Kidney (tissue), 22 donors: ENCODE results near the gene SLC35G1. TPM values are rescaled to one million over a fixed set of nuclear protein-coding genes. Genes with fewer than 3 reads are reported as not detected.
A peak's percentile ranks its signal among the peaks of the same experiment; 100 is the strongest.

ENCODE experiments used
- DNase-seq, 5 donors: peaks; one replicate each; pipeline ENCODE4 v3.0.0-alpha.2; 2013 to 2020
- FAIRE-seq: peaks from 2 replicates; lab custom pipeline; 2012; peaks lifted over from hg19 to GRCh38; lab: Jason Lieb, UNC
- H3K27ac ChIP-seq, 2 donors: one replicate each; pipeline ENCODE4 v1.7.0; 2013; ENCODE audit warnings: low read depth in 2 of 2, low read length in 2 of 2, inconsistent platforms in 1 of 2
- H3K27me3 ChIP-seq: one replicate; pipeline ENCODE4 v1.7.1; 2013; ENCODE audit warnings: low read length, inconsistent platforms; ENCODE audit not compliant: control insufficient read depth, insufficient read depth
- H3K36me3 ChIP-seq, 3 donors: one replicate each; pipeline versions ENCODE4 v1.7.0 to v1.7.1; 2013; ENCODE audit warnings: low read length in 3 of 3, control low read depth in 1 of 3, inconsistent platforms in 1 of 3; ENCODE audit not compliant: insufficient read depth in 3 of 3, control insufficient read depth in 2 of 3
- H3K4me1 ChIP-seq, 3 donors: one replicate each; pipeline versions ENCODE4 v1.7.0 to v1.7.1; 2013; ENCODE audit warnings: low read length in 3 of 3, inconsistent platforms in 1 of 3, low read depth in 1 of 3; ENCODE audit not compliant: control insufficient read depth in 2 of 3, insufficient read depth in 2 of 3
- H3K4me3 ChIP-seq, 3 donors: one replicate each; pipeline versions ENCODE4 v1.7.0 to v1.8.1; 2013; ENCODE audit warnings: low read length in 3 of 3, control low read depth in 1 of 3, inconsistent platforms in 1 of 3
- H3K9ac ChIP-seq, 3 donors: one replicate each; pipeline versions ENCODE4 v1.7.0 to v1.7.1; 2013; ENCODE audit warnings: low read length in 3 of 3, control low read depth in 1 of 3, inconsistent platforms in 1 of 3
- H3K9me3 ChIP-seq, 3 donors: one replicate each; pipeline versions ENCODE4 v1.7.0 to v1.7.1; 2013; ENCODE audit warnings: low read length in 3 of 3, control low read depth in 1 of 3, inconsistent platforms in 1 of 3; ENCODE audit not compliant: control insufficient read depth in 2 of 3, insufficient read depth in 1 of 3
- CTCF ChIP-seq: IDR thresholded peaks from 3 replicates; pipeline ENCODE4 v1.5.1; 2012; ENCODE audit warnings: mild to moderate bottlenecking, moderate library complexity, borderline replicate concordance; ENCODE audit not compliant: insufficient read depth; ENCODE audit errors: extremely low read depth
- intact Hi-C: fragments of 100-400 bp; cut with DNase I; formaldehyde crosslinking; loops from one replicate; pipeline ENCODE4 v1.11.1; 2022
- long read RNA-seq, 10 donors: library from polyadenylated mRNA in 1 of 10; unstranded in 1 of 10; transcript quantifications; one replicate each; pipeline ENCODE4 v2.0.0 and lab custom pipeline, GENCODE V29; 2021 to 2026
- polyA plus RNA-seq: library from polyadenylated mRNA; stranded (reverse); fragments of 350-450 nt; fragmentation: Illumina TruSeq; extraction: RNeasy Lipid Tissue Mini Kit (QIAGEN cat#74804); gene quantifications from one replicate; pipeline ENCODE4 v1.2.3, GENCODE V29; 2014; ENCODE audit warnings: low read depth, low replicate concordance; ENCODE audit not compliant: insufficient read depth
- total RNA-seq: library from RNA; stranded (reverse); fragmentation: NEBNext Ultra II Directional; extraction: Animal tissue kit (Norgen Biotek cat#: 25700); gene quantifications from one replicate; pipeline ENCODE4 v1.2.1, GENCODE V29; 2021
- donor health status: control.
- donor health status: control.
- donor health status: control.
- donor health status: control.
- donor health status: control.
- donor health status: DM: yes; HTN: yes; CAD: no.
- donor health status: Normal renal cell carcinoma (clear cell type).

The SLC35G1 gene
- total RNA-seq (3.1 TPM), polyA plus RNA-seq (2.6 TPM)
- long read RNA-seq, donor 1, result 0 reads
- long read RNA-seq, donor 2, result 0 reads
- long read RNA-seq, donor 3, partial matches to known transcripts, result 0 of 3 reads
- long read RNA-seq, donor 3, other reads (novel, unspliced or antisense), result 0 of 3 reads
- long read RNA-seq, donor 4, partial matches to known transcripts, result 0 of 3 reads
- long read RNA-seq, donor 4, other reads (novel, unspliced or antisense), result 0 of 3 reads
- long read RNA-seq, donor 5, result 0 reads
- long read RNA-seq, donor 6, partial matches to known transcripts, result 0 of 2 reads
- long read RNA-seq, donor 6, other reads (novel, unspliced or antisense), result 0 of 2 reads
- long read RNA-seq, donor 7, partial matches to known transcripts, result 0 of 1 reads
- long read RNA-seq, donor 7, other reads (novel, unspliced or antisense), result 0 of 1 reads
- long read RNA-seq, donor 8, result 0 reads
- long read RNA-seq, donor 9, result 0 reads
- long read RNA-seq, donor 10, partial matches to known transcripts, result 0 of 3 reads
- long read RNA-seq, donor 10, other reads (novel, unspliced or antisense), result 0 of 3 reads

GRCh38 chr10:93893646-93894515, at the start of gene SLC35G1:
Gene SLC35G1, plus strand, starts transcription at chr10:93893978. Its CDS starts 56 bp downstream, at chr10:93894034.
- Histone ChIP-seq H3K36me3 (no peaks in the 10 kb centered on the region), H3K9me3 (no peaks in the 10 kb centered on the region), H3K4me1 (no peaks in the 10 kb centered on the region), H3K9ac (peak within 1 kb of the TSS; percentile 41 to 55 (median 44)), H3K27ac (no peak within 1 kb of the TSS), H3K27me3 (no peaks in the 10 kb centered on the region), H3K4me3 (peak within 1 kb of the TSS; percentile 55 to 72 (median 65))
- intact Hi-C loops, result no loop called here
- no peak for FAIRE-seq
- TF ChIP-seq CTCF, result no peak
- peak; percentile 79 to 87 (median 84) for DNase-seq

GRCh38 chr10:93844979-93845626, 48.7 kb upstream of the SLC35G1 start:
- DNase-seq (no peak), FAIRE-seq (no peak)
- Histone ChIP-seq H3K4me1 (no peaks in the 10 kb centered on the region), H3K9me3 (no peaks in the 10 kb centered on the region), H3K27me3 (no peaks in the 10 kb centered on the region), H3K4me3 (no peak overlapping the region), H3K36me3 (no peaks in the 10 kb centered on the region), H3K9ac (no peak overlapping the region), H3K27ac (no peak overlapping the region)
- intact Hi-C loops, result no loop called here
- no peak for TF ChIP-seq CTCF

GRCh38 chr10:93849593-93849992, 44.2 kb upstream of the SLC35G1 start:
- FAIRE-seq (no peak), DNase-seq (peak in 2 of 5 donors; percentile 13 to 34)
- no peak overlapping the region for H3K9ac ChIP-seq
- H3K9me3 ChIP-seq, result no peaks in the 10 kb centered on the region
- no peak for TF ChIP-seq CTCF
- H3K27ac ChIP-seq, result no peak overlapping the region
- H3K27me3 ChIP-seq, result no peaks in the 10 kb centered on the region
- no peaks in the 10 kb centered on the region for H3K36me3 ChIP-seq
- no peaks in the 10 kb centered on the region for H3K4me1 ChIP-seq
- intact Hi-C loops, result no loop called here
- H3K4me3 ChIP-seq, result no peak overlapping the region
